Upper lobe of right lung (tissue), 1 donor: ENCODE results near the gene ORC4. TPM values are rescaled to one million over a fixed set of nuclear protein-coding genes. Genes with fewer than 3 reads are reported as not detected.

Experiments used
- ATAC-seq: fragments of 200-7000 bp; cut with Tn5 transposase; one replicate; pipeline ENCODE4 v1.9.1; 2020; ENCODE audit warnings: mild to moderate bottlenecking, moderate library complexity
- DNase-seq: peaks from one replicate; pipeline ENCODE4 v3.0.0-alpha.2; 2020
- H3K27ac ChIP-seq: fragments of 200-600 bp; one replicate; pipeline ENCODE4 v1.8.0; 2022
- H3K27me3 ChIP-seq: fragments of 200-600 bp; one replicate; pipeline ENCODE4 v1.8.0; 2022; ENCODE audit warnings: mild to moderate bottlenecking
- H3K36me3 ChIP-seq: fragments of 200-600 bp; one replicate; pipeline ENCODE4 v1.8.0; 2022
- H3K4me1 ChIP-seq: fragments of 200-600 bp; one replicate; pipeline ENCODE4 v1.8.0; 2022
- H3K4me3 ChIP-seq: fragments of 200-600 bp; one replicate; pipeline ENCODE4 v1.8.0; 2022; ENCODE audit warnings: mild to moderate bottlenecking
- H3K9me3 ChIP-seq: fragments of 200-600 bp; one replicate; pipeline ENCODE4 v1.8.0; 2022
- intact Hi-C: fragments of 100-400 bp; cut with DNase I; formaldehyde crosslinking; loops from one replicate; pipeline ENCODE4 v1.11.0; 2022
- total RNA-seq: library from RNA; stranded (reverse); fragmentation: NEBNext Ultra II Directional; extraction: Animal tissue kit (Norgen Biotek cat#: 25700); gene quantifications from one replicate; pipeline ENCODE4 v1.2.1, GENCODE V29; 2021
- TF ChIP-seq, protein P1 (sequence below): fragments of 200-600 bp; IDR thresholded peaks from one replicate; pipeline ENCODE4 v1.8.0; 2022; ENCODE audit warnings: antibody characterized with exemption
- donor health status: DM: no; HTN: yes; CAD: no; lungs with severe emphysema.

The ORC4 gene
- total RNA-seq, 1 donor from 2014 or later: 38.2 TPM

GRCh38 chr2:148052687-148053086 lies 32.1 kb upstream of the ORC4 start:
- H3K36me3 ChIP-seq: no peaks in the 10 kb centered on the region
- H3K4me3 ChIP-seq: no peak overlapping the region
- no peak overlapping the region for H3K27ac ChIP-seq
- DNase-seq (no peak), ATAC-seq (no peak)
- intact Hi-C loops: no loop called here
- H3K27me3 ChIP-seq: no peaks in the 10 kb centered on the region
- TF ChIP-seq, protein P1, sequence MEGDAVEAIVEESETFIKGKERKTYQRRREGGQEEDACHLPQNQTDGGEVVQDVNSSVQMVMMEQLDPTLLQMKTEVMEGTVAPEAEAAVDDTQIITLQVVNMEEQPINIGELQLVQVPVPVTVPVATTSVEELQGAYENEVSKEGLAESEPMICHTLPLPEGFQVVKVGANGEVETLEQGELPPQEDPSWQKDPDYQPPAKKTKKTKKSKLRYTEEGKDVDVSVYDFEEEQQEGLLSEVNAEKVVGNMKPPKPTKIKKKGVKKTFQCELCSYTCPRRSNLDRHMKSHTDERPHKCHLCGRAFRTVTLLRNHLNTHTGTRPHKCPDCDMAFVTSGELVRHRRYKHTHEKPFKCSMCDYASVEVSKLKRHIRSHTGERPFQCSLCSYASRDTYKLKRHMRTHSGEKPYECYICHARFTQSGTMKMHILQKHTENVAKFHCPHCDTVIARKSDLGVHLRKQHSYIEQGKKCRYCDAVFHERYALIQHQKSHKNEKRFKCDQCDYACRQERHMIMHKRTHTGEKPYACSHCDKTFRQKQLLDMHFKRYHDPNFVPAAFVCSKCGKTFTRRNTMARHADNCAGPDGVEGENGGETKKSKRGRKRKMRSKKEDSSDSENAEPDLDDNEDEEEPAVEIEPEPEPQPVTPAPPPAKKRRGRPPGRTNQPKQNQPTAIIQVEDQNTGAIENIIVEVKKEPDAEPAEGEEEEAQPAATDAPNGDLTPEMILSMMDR: no peak
- H3K9me3 ChIP-seq: no peaks in the 10 kb centered on the region
- H3K4me1 ChIP-seq: no peaks in the 10 kb centered on the region

DNA sequence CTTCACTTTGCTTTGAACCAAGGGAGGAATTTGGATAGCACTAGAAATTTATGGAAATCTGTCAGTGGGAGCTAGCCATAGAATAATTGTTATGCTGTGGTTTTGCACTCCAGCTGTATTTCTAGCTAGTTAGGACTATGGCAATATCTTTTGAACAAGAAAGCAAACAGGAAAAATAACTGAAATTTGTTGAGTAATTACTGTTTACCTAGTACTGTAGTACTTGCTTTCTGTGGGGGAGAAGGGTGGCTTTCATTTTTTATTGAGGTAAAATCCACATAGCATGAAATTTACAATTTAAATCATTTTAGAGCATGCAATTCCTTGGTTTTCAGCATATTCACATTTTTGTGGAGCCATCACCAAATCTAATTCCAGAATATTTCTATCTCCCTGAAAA lies 28.7 kb upstream of the ORC4 start:
- no peaks in the 10 kb centered on the region for H3K9me3 ChIP-seq
- ATAC-seq (no peak), DNase-seq (no peak)
- no peak overlapping the region for H3K4me3 ChIP-seq
- H3K27me3 ChIP-seq: no peaks in the 10 kb centered on the region
- no peaks in the 10 kb centered on the region for H3K36me3 ChIP-seq
- intact Hi-C loops: no loop called here
- TF ChIP-seq, protein P1: no peak
- no peaks in the 10 kb centered on the region for H3K4me1 ChIP-seq
- H3K27ac ChIP-seq: no peak overlapping the region

DNA sequence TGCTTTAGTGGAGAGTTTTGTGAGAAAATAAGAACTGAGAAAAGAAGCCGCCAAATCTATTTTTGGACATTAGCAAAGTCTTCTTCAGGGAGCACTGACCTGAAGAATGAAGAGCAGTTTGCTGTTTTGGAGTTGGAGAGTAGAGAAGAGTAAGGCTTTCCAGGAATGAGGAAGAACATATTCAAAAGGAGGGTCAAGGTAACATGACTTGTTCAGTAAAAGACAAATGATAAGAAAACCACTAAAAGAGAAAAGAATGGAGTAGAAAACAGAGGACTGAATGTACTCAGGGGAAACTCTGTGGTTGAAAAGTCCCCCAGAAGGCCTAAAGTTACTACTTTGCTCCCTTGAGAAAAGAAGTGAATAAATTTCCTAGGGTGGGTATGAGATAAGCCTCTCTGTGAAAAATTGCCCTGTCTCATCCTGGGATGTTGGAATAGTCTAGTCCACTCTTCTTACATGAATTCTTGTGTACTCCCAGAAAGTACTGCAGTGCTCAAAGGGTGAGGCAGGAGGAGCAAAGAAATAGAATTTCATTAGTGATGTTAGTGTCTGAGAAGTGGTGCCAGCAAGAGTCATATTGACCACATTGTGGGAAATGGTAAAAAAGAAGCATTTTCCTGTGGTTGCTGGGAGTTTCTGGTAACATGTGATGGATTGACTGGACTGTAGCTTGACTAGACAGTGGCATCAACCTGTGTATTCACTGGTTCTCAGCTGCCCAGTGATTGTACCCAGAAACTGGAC lies 28.1 kb upstream of the ORC4 start:
- intact Hi-C loops: no loop called here
- no peaks in the 10 kb centered on the region for H3K4me1 ChIP-seq
- TF ChIP-seq, protein P1: no peak
- H3K9me3 ChIP-seq: no peaks in the 10 kb centered on the region
- no peak overlapping the region for H3K27ac ChIP-seq
- DNase-seq (no peak), ATAC-seq (no peak)
- no peak overlapping the region for H3K4me3 ChIP-seq
- H3K27me3 ChIP-seq: no peaks in the 10 kb centered on the region
- H3K36me3 ChIP-seq: no peaks in the 10 kb centered on the region

- DNase-seq: no peak
- Histone ChIP-seq H3K4me3 (no peak overlapping the region), H3K36me3 (no peaks in the 10 kb centered on the region), H3K27me3 (no peaks in the 10 kb centered on the region), H3K9me3 (no peaks in the 10 kb centered on the region), H3K27ac (no peak overlapping the region), H3K4me1 (no peaks in the 10 kb centered on the region)
- no peak for ATAC-seq
- TF ChIP-seq, protein P1: no peak
- intact Hi-C loops: no loop called here
Measured at GRCh38 chr2:148046802-148047201, 26.3 kb upstream of the ORC4 start.

DNA sequence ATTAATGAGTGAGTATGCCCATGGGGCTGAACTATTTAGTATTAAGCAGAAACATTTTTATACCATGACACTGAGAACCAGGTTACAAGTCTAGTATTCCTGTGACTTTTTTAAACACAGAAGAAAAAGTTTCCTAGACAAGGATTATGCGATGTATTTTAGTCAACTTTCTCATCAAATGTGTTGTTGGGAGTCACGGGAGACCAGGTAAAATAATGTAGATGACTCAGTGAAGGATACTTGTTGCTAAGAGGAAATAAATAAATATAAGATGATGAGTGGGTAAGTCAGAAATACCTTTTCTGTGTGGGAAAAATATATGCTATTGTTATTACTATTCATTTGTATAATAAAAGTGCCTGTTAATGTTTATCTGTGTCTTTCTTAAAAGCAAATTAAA lies 23.8 kb upstream of the ORC4 start:
- no peak for DNase-seq
- intact Hi-C loops: no loop called here
- ATAC-seq: no peak
- H3K4me1 ChIP-seq: no peaks in the 10 kb centered on the region
- H3K9me3 ChIP-seq: no peaks in the 10 kb centered on the region
- no peaks in the 10 kb centered on the region for H3K36me3 ChIP-seq
- TF ChIP-seq, protein P1: no peak
- H3K27me3 ChIP-seq: no peaks in the 10 kb centered on the region
- no peak overlapping the region for H3K4me3 ChIP-seq
- no peak overlapping the region for H3K27ac ChIP-seq

GRCh38 chr2:148042219-148042618 lies 21.7 kb upstream of the ORC4 start:
- peaks cover 3% of the 10 kb centered on the region for H3K4me1 ChIP-seq
- H3K36me3 ChIP-seq: no peaks in the 10 kb centered on the region
- no peak for ATAC-seq
- intact Hi-C loops: no loop called here
- DNase-seq: no peak
- no peak overlapping the region for H3K27ac ChIP-seq
- TF ChIP-seq, protein P1: no peak
- H3K9me3 ChIP-seq: no peaks in the 10 kb centered on the region
- H3K27me3 ChIP-seq: no peaks in the 10 kb centered on the region
- no peak overlapping the region for H3K4me3 ChIP-seq
